NCI-H1092 (cell line): ENCODE data around the gene TOE1.
"Not testable (repeated sequence)": the region's sequence is repeated elsewhere in the genome, so short reads cannot be mapped to it uniquely, and the experiment has no call there.

ENCODE experiments used
- DNase-seq: peaks from one replicate; lab custom pipeline; 2025; lab: John Stamatoyannopoulos, UW

TOE1 gene

GRCh38 chr1:45355683-45356082, 15.7 kb downstream of the TOE1 start:
- DNase-seq = no peak

GRCh38 chr1:45356186-45356585, 16.2 kb downstream of the TOE1 start:
- no peak for DNase-seq

- DNase-seq = peak; percentile 30
Observed at GRCh38 chr1:45359882-45360513, 20.0 kb downstream of the TOE1 start.

- not testable (repeated sequence) for DNase-seq
Observed at GRCh38 chr1:45360981-45361380, 21.0 kb downstream of the TOE1 start.

GRCh38 chr1:45364294-45364693, 24.3 kb downstream of the TOE1 start:
- no peak for DNase-seq

- DNase-seq = no peak
Observed at GRCh38 chr1:45365051-45365450, 25.1 kb downstream of the TOE1 start.

GRCh38 chr1:45370575-45370974, 30.6 kb downstream of the TOE1 start:
- DNase-seq = no peak

- no peak for DNase-seq
Observed at GRCh38 chr1:45373573-45373972, 33.6 kb downstream of the TOE1 start.

GRCh38 chr1:45375104-45376090, 35.4 kb downstream of the TOE1 start:
- no peak for DNase-seq

GRCh38 chr1:45378184-45378583, 38.2 kb downstream of the TOE1 start:
- DNase-seq = no peak

GRCh38 chr1:45379524-45379923, 39.6 kb downstream of the TOE1 start:
- no peak for DNase-seq

GRCh38 chr1:45380125-45380524, 40.2 kb downstream of the TOE1 start:
- DNase-seq = no peak

GRCh38 chr1:45380730-45381129, 40.8 kb downstream of the TOE1 start:
- no peak for DNase-seq

GRCh38 chr1:45381243-45381642, 41.3 kb downstream of the TOE1 start:
- no peak for DNase-seq

GRCh38 chr1:45383191-45383590, 43.2 kb downstream of the TOE1 start:
- DNase-seq = no peak

GRCh38 chr1:45384213-45384612, 44.2 kb downstream of the TOE1 start:
- not testable (repeated sequence) for DNase-seq

- DNase-seq = peak; percentile 40
Observed at GRCh38 chr1:45385302-45385701, 45.3 kb downstream of the TOE1 start.

GRCh38 chr1:45386219-45386618, 46.2 kb downstream of the TOE1 start:
- no peak for DNase-seq
